HTERT RPE-1 (cell line): ENCODE measurements around the gene SERPINB6.
"Not testable (repeated sequence)": the region's sequence is repeated elsewhere in the genome, so short reads cannot be mapped to it uniquely, and the experiment has no call there.

Source experiments
- in situ Hi-C: fragments of 300-500 bp; cut with MboI; formaldehyde crosslinking; loops from 4 replicates; pipeline ENCODE4 v1.14.3; 2020; ENCODE audit warnings: low sequenced_read_pairs

Gene SERPINB6

DNA sequence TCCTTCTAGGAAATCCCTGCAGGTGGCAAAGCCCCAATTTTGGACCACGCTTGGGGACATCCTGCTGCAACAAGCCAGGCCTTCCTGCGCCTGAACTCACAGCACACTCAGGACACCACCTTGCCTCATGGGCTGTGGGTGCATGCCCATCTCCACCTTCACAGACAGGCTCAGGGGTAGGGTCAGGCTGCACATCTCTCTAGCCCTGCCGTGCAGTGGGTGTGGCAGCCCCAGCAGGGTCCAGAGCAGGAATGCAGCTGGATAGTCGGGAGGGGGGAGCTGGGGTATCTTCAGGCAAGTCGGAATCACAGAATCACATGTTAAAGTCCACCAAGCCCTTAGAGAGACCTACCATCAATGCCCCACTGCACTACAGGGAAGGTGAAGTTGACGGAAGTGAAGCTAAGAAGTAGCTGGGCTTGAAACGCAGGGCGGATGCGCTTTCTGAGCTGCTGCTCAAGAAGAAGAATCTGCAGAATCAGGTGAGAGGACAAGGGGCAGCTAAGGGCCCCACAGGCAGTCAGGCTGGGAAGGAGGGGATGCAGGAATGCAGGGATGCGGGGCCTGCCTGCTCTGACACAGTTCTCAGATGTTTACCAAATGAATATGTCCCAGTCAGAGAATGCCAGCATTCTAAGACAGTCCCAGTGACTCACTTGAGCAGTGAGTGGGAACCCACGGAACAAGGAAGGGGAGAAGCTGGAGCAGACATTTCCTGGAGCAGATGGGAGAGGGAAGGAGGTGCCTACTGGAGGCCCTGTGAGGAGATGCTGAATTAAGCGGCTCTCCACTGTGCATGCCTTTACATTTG lies 11.3 kb downstream of the SERPINB6 start:
- in situ Hi-C loops: no loop called here

GRCh38 chr6:2958776-2959175 lies 12.6 kb downstream of the SERPINB6 start:
- in situ Hi-C loops: no loop called here

DNA sequence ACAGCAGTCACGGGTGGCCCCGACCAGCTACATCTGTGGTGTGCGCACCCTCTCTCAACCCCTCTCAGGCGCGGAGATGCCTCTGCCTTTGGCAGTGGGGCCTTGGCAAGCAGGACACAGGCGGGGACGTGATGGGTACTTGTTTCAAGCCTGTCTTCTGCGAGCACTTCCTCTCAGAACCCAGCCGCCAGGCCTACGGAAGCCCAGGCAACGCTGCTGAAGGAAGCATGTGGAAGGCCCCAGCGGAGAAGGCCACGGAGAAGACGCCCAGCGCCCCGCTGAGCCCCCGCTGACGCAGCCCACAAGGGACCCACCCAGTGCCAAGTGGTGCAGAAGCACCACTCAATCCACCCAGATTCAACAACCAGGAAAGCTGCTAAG lies 13.0 kb downstream of the SERPINB6 start:
- in situ Hi-C loops: no loop called here

GRCh38 chr6:2957696-2958330 lies 13.6 kb downstream of the SERPINB6 start:
- in situ Hi-C loops: no loop called here

GRCh38 chr6:2956930-2957685 lies 14.3 kb downstream of the SERPINB6 start:
- in situ Hi-C loops: no loop called here

GRCh38 chr6:2953098-2953497 lies 18.3 kb downstream of the SERPINB6 start:
- in situ Hi-C loops: no loop called here

GRCh38 chr6:2952557-2953095 lies 18.7 kb downstream of the SERPINB6 start:
- in situ Hi-C loops: no loop called here

DNA sequence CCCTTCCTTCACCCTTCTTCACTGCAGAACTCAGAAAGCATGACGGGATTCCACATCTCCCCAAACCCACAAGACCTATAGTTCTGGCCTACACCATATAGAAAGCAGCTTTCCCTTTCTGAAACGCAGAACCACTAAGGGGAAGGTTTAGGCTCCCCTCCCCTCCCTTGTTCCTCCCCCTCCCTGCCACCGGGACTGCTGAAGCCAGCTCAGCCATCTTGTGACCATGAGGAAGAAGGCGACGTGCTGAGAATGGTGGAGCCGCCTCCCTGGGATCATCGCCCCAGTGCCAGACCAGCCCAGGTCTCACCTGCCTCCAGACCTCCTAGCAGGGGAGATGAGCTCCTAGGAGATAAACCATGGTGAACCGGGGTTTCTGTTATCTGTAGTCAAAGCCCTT lies 19.6 kb downstream of the SERPINB6 start:
- in situ Hi-C loops: no loop called here

GRCh38 chr6:2950713-2951112 lies 20.7 kb downstream of the SERPINB6 start:
- in situ Hi-C loops: no loop called here

GRCh38 chr6:2949536-2950083 lies 21.8 kb downstream of the SERPINB6 start:
- in situ Hi-C loops: no loop called here

GRCh38 chr6:2949121-2949520 lies 22.2 kb downstream of the SERPINB6 start:
- in situ Hi-C loops: no loop called here

GRCh38 chr6:2948228-2949025 lies 22.9 kb downstream of the SERPINB6 start:
- in situ Hi-C loops: no loop called here

DNA sequence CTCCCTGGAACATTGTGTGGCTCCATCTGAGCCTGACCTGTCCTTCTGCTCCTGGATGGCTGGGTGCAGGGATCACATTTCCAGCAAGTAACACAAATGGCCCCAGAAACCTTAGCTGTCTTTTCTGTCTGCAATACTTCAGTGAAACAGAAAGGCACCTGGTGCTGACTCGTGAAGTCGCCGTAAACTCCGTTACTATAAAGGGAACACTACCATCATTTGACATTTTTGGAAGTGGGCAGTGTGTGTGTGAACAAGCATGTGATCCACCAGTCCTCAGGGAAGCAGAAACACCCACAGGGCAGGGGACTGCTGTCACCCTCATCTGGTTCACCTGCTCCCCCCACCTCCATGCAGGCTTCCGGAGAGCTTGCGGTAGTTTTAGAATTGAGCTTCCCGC lies 23.9 kb downstream of the SERPINB6 start:
- in situ Hi-C loops: no loop called here

- in situ Hi-C loops: no loop called here
Observed at GRCh38 chr6:2945153-2945452, 26.3 kb downstream of the SERPINB6 start.

GRCh38 chr6:2944405-2945152 lies 26.8 kb downstream of the SERPINB6 start:
- in situ Hi-C loops: no loop called here

- in situ Hi-C loops: no loop called here
Observed at GRCh38 chr6:2943564-2943955, 27.8 kb downstream of the SERPINB6 start.

- in situ Hi-C loops: no loop called here
Observed at GRCh38 chr6:2942914-2943563, 28.3 kb downstream of the SERPINB6 start.

DNA sequence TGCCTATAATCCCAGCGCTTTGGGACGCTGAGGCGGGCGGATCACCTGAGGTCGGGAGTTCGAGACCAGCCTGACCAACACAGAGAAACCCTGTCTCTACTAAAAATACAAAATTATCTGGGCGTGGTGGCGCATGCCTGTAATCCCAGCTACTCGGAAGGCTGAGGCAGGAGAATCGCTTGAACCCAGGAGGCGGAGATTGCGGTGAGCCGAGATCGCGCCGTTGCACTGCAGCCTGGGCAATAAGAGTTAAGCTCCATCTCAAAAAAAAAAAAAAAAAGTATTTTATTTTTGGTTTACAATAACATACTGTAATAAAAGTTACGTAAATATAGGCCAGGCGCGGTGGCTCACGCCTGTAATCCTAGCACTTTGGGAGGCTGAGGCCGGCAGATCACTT lies 29.3 kb downstream of the SERPINB6 start:
- in situ Hi-C loops: not testable (repeated sequence)

GRCh38 chr6:2940851-2941250 lies 30.5 kb downstream of the SERPINB6 start:
- in situ Hi-C loops: no loop called here
